Measurements from ENCODE around the gene EFNA2. TPM values are rescaled to one million over a fixed set of nuclear protein-coding genes. Genes with fewer than 3 reads are reported as not detected.

The EFNA2 gene
- polyA plus RNA-seq, 1 of the 3 experiments (the other 2 are of a cell fraction) = 1.1 TPM

- peaks cover 49% of the 10 kb centered on the region for H3K79me2 ChIP-seq (ENCODE audit: insufficient read depth)
Observed at GRCh38 chr19:1248786-1249297, 36.8 kb upstream of the EFNA2 start.

More at GRCh38 chr19:1248786-1249297, 36.8 kb upstream of the EFNA2 start:
- Histone ChIP-seq H3F3A (replicated peaks; ENCODE audit: insufficient read depth) (peaks cover 37% of the 10 kb centered on the region), H4K20me1 (ENCODE audit: insufficient read depth) (peaks cover 23% of the 10 kb centered on the region), H3K27ac (ENCODE audit: low read depth in 2 of 2, low read length in 1 of 2) (peak overlapping the region; percentile 95 to 96), H3K4me3 (ENCODE audit: low read depth in 2 of 2, low read length in 1 of 2) (peak overlapping the region; percentile 72 to 88), H3K27me3 (ENCODE audit: insufficient read depth) (no peaks in the 10 kb centered on the region), H3K9ac (peak overlapping the region; percentile 96), H3K9me2 (no peaks in the 10 kb centered on the region), H2AFZ (ENCODE audit: low read depth) (no peak overlapping the region), H3K4me1 (ENCODE audit: control insufficient read depth in 1 of 2, insufficient read depth in 2 of 2, low read depth in 1 of 2, low read length in 1 of 2) (peaks cover 13 to 37% of the 10 kb centered on the region in 2 experiments; a peak in 3 of 4 replicates), H3K9me3 (no peaks in the 10 kb centered on the region), H3K36me3 (replicated peaks in 1 of 2; ENCODE audit: control insufficient read depth in 1 of 2, insufficient read depth in 2 of 2, low read length in 1 of 2) (peaks cover 5 to 13% of the 10 kb centered on the region in 2 experiments), H3K4me2 (peak overlapping the region; percentile 84; the same call in 1 of the 2 replicates)
- no peak for TF ChIP-seq TCF12 (IDR thresholded peaks at IDR 0.05)
- TF ChIP-seq SMC3 (IDR thresholded peaks at IDR 0.05; ENCODE audit: low read depth, low read length) = peak; percentile 26; the same call in 1 of the 2 replicates
- TF ChIP-seq FOXM1 (IDR thresholded peaks at IDR 0.05; ENCODE audit: low read depth) = no peak
- TF ChIP-seq USF2 (IDR thresholded peaks at IDR 0.05; ENCODE audit: borderline replicate concordance, low read depth, low read length) = no peak
- TF ChIP-seq RXRA (IDR thresholded peaks at IDR 0.05; ENCODE audit: borderline replicate concordance, low read depth) = 0 out of 2 replicates have a peak, but pooled peaks have one; percentile 31
- no peak for TF ChIP-seq JUND (IDR thresholded peaks at IDR 0.05)
- no peak for TF ChIP-seq REST (IDR thresholded peaks at IDR 0.05; ENCODE audit: low read depth, low read length)
- TF ChIP-seq EZH2phosphoT487 (IDR thresholded peaks at IDR 0.05; ENCODE audit: borderline replicate concordance, low read depth) = no peak
- TF ChIP-seq SIN3A (IDR thresholded peaks at IDR 0.05; ENCODE audit: borderline replicate concordance, low read depth, low read length) = peak; percentile 35; the same call in 1 of the 2 replicates
- no peak for TF ChIP-seq TEAD4 (IDR thresholded peaks at IDR 0.05; ENCODE audit: borderline replicate concordance, insufficient read depth)
- TF ChIP-seq MAX (IDR thresholded peaks at IDR 0.05; ENCODE audit: low read depth) = no peak
- no peak for TF ChIP-seq GABPA (IDR thresholded peaks at IDR 0.05; ENCODE audit: low read depth)
- TF ChIP-seq YY1 (IDR thresholded peaks at IDR 0.05; ENCODE audit: low read depth) = no peak
- peak; percentile 21; the same call in 1 of the 2 replicates for TF ChIP-seq FOSL2 (IDR thresholded peaks at IDR 0.05; ENCODE audit: borderline replicate concordance, low read depth)
- no peak for TF ChIP-seq MXI1 (IDR thresholded peaks at IDR 0.05; ENCODE audit: low read depth, low read length)
- peak; percentile 44 for TF ChIP-seq RAD21 (IDR thresholded peaks at IDR 0.05; ENCODE audit: low read length)
- no peak for TF ChIP-seq EP300 (IDR thresholded peaks at IDR 0.05; ENCODE audit: borderline replicate concordance in 1 of 2, low read depth in 1 of 2, low read length in 1 of 2)
- peak; percentile 32; the same call in 1 of the 2 replicates for TF ChIP-seq NRF1 (IDR thresholded peaks at IDR 0.05; ENCODE audit: low read depth, low read length)
- TF ChIP-seq, protein P1, sequence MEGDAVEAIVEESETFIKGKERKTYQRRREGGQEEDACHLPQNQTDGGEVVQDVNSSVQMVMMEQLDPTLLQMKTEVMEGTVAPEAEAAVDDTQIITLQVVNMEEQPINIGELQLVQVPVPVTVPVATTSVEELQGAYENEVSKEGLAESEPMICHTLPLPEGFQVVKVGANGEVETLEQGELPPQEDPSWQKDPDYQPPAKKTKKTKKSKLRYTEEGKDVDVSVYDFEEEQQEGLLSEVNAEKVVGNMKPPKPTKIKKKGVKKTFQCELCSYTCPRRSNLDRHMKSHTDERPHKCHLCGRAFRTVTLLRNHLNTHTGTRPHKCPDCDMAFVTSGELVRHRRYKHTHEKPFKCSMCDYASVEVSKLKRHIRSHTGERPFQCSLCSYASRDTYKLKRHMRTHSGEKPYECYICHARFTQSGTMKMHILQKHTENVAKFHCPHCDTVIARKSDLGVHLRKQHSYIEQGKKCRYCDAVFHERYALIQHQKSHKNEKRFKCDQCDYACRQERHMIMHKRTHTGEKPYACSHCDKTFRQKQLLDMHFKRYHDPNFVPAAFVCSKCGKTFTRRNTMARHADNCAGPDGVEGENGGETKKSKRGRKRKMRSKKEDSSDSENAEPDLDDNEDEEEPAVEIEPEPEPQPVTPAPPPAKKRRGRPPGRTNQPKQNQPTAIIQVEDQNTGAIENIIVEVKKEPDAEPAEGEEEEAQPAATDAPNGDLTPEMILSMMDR (IDR thresholded peaks at IDR 0.05) = peak; percentile 87
- peak; percentile 85 for DNase-seq
- ChIA-PET CTCF (interaction anchor here (0.6 to 2.5 kb wide), 7 partner anchors 11 to 31 kb away, joined by 3 to 22 read pairs (median 6); partner anchors contain the start of gene CIRBP), POLR2A (interaction anchor here (0.6 to 1.5 kb wide), 5 partner anchors 12 to 453 kb away, joined by 3 to 23 read pairs (median 7); partner anchors contain the start of gene CIRBP)
- WGBS (ENCODE audit: low lambda C conversion rate) = no CpG with 5 or more reads among the region's 74 CpGs

All from SK-N-SH (cell line).